LNCAP (cell line): ENCODE results near the gene GSS.

ENCODE experiments used
- CTCF ChIP-seq: fragments of 450-650 bp; IDR thresholded peaks from 2 replicates; pipeline ENCODE4 v1.5.1; 2017; ENCODE audit warnings: mild to moderate bottlenecking

The GSS gene

GRCh38 chr20:34920055-34920454 is 35.6 kb downstream of the GSS start:
- no peak for TF ChIP-seq CTCF

GRCh38 chr20:34916774-34917354 is 38.7 kb downstream of the GSS start:
- TF ChIP-seq CTCF, result no peak

- no peak for TF ChIP-seq CTCF
Observed at GRCh38 chr20:34915749-34916455, 39.7 kb downstream of the GSS start.

GRCh38 chr20:34915131-34915530 is 40.5 kb downstream of the GSS start:
- no peak for TF ChIP-seq CTCF

- TF ChIP-seq CTCF, result no peak
Observed at GRCh38 chr20:34907616-34908469, 47.8 kb downstream of the GSS start.

GRCh38 chr20:34904202-34904621 is 51.4 kb downstream of the GSS start:
- TF ChIP-seq CTCF, result no peak

- no peak for TF ChIP-seq CTCF
Observed at GRCh38 chr20:34896086-34896621, 59.5 kb downstream of the GSS start.
